Adipocyte (in vitro differentiated cells): ENCODE data around the gene HLCS.

Experiments used
- DNase-seq: peaks from one replicate; pipeline ENCODE4 v3.0.0-alpha.2; 2015; ENCODE audit warnings: low read depth
- H3K27me3 ChIP-seq: replicated peaks from 2 replicates; pipeline ENCODE4 v1.7.0; 2013; ENCODE audit warnings: mild to moderate bottlenecking, low read length, moderate library complexity; ENCODE audit not compliant: control insufficient read depth, insufficient read depth
- H3K36me3 ChIP-seq: 2 replicates; pipeline ENCODE4 v1.7.0; 2013; ENCODE audit warnings: low read length, mild to moderate bottlenecking, moderate library complexity; ENCODE audit not compliant: control insufficient read depth, insufficient read depth, severe bottlenecking
- H3K4me1 ChIP-seq: 2 replicates; pipeline ENCODE4 v1.7.0; 2013; ENCODE audit warnings: mild to moderate bottlenecking, low read length, moderate library complexity; ENCODE audit not compliant: control insufficient read depth, insufficient read depth
- H3K4me3 ChIP-seq: 2 replicates; pipeline ENCODE4 v1.7.0; 2013; ENCODE audit warnings: mild to moderate bottlenecking, low read length, moderate library complexity
- H3K9ac ChIP-seq: 2 replicates; pipeline ENCODE4 v1.7.0; 2013; ENCODE audit warnings: mild to moderate bottlenecking, low read length, moderate library complexity
- H3K9me3 ChIP-seq: 2 replicates; pipeline ENCODE4 v1.7.0; 2013; ENCODE audit warnings: mild to moderate bottlenecking, low read length, moderate library complexity; ENCODE audit not compliant: control insufficient read depth

Gene HLCS

DNA sequence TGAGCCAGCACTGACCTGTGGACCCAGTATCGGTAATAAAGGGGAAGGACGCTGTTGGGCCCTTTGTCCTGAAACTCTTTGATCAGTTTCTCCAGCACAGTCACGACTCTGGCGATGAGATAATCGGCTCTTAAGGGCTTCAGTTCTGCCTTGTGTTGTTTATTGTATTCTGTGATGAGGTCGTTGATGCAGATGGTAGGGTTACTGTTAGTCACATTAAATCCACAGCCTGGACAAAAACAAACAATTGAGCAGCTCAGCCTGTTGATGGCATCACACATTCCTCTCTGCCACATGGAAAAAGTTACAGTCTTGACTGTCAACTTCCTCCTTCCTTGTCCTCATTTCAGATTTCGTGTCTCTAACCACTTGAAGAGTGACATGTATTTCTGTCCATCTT, 209.9 kb downstream of the HLCS start:
- no peaks in the 10 kb centered on the region for H3K9me3 ChIP-seq
- no peaks in the 10 kb centered on the region for H3K27me3 ChIP-seq
- peaks cover 8% of the 10 kb centered on the region for H3K4me1 ChIP-seq
- H3K4me3 ChIP-seq, result no peak overlapping the region
- DNase-seq, result no peak
- H3K36me3 ChIP-seq, result no peaks in the 10 kb centered on the region
- no peak overlapping the region for H3K9ac ChIP-seq

DNA sequence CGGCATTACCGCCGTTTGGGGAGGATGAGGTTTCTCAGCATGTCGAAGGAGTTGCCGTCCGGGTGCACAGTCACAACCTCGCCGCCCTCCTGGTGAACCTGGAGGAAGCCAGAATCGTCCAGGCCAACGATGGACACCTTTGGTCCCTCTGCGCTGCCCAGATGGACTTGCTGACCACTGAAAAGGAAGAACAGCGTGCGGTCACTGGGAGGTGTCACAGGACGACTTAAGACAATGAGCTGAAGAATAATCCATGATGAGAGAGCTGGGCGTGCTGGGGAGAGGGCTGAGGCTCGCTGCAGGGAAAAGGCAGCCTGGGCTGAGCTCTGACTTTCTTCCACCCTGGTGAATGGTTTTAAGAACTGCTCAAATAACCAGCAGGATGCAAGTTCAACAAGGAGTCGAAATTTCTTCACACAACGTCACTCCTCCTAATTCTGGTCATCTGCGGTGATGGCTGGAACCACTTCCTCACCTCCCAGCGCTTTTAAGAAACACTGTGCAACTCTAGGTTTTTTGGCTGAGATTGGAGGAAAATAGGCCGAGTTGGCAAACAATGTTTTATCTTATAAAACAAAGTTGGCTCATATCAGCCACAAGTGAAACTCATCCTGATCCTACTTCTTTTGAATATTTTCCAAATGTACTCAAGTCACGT, 212.1 kb downstream of the HLCS start:
- no peak for DNase-seq

DNA sequence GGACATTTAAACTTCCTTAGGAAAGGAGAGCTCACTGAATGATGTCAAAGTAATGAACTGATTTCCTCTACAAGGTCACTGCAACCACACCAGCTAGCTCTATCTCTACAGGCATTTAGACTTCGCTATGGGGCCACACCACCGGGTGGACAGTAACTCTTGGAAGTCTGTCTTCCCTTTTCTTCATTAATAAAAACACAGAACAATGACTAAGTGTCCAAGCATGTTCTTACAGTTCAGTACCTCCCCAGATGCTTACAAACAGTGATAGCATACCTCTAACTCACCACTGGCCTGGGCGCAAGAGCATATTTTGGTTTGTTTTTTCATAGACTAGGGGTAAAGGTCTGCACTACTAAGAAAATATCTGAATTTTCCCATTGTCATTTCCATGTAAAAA, 212.9 kb downstream of the HLCS start:
- H3K27me3 ChIP-seq, result no peaks in the 10 kb centered on the region
- no peaks in the 10 kb centered on the region for H3K36me3 ChIP-seq
- H3K4me1 ChIP-seq, result peaks cover 8% of the 10 kb centered on the region
- no peaks in the 10 kb centered on the region for H3K9me3 ChIP-seq
- H3K4me3 ChIP-seq, result no peak overlapping the region
- no peak overlapping the region for H3K9ac ChIP-seq
- peak; percentile 34 for DNase-seq

More for the DNA sequence above, 212.1 kb downstream of the HLCS start:
- H3K9ac ChIP-seq, result no peak overlapping the region
- no peak overlapping the region for H3K4me3 ChIP-seq
- H3K36me3 ChIP-seq, result no peaks in the 10 kb centered on the region
- peaks cover 8% of the 10 kb centered on the region for H3K4me1 ChIP-seq
- H3K9me3 ChIP-seq, result no peaks in the 10 kb centered on the region
- H3K27me3 ChIP-seq, result no peaks in the 10 kb centered on the region

DNA sequence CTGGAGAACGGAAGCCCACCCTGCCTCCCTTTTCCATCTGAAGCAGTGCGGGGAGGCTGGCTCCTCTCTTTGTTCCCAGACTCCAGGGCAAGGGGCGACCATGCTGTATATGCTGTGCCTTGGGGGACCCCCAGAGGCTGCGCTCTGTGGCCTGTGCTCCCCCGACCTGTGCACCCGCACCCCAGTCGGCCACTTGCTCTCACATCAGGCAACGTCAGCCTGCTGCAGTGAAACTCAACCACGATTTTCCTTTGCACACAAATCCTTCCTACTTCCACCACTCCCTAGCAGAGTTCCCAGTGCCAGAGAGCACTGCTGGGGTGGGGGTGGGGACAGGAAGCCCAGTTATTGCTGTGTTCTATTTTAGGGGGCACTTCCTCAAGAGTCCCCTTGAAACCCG, 215.1 kb downstream of the HLCS start:
- no peak overlapping the region for H3K9ac ChIP-seq
- H3K36me3 ChIP-seq, result no peaks in the 10 kb centered on the region
- no peak overlapping the region for H3K4me3 ChIP-seq
- peaks cover 8% of the 10 kb centered on the region for H3K4me1 ChIP-seq
- H3K9me3 ChIP-seq, result no peaks in the 10 kb centered on the region
- no peak for DNase-seq
- H3K27me3 ChIP-seq, result no peaks in the 10 kb centered on the region

DNA sequence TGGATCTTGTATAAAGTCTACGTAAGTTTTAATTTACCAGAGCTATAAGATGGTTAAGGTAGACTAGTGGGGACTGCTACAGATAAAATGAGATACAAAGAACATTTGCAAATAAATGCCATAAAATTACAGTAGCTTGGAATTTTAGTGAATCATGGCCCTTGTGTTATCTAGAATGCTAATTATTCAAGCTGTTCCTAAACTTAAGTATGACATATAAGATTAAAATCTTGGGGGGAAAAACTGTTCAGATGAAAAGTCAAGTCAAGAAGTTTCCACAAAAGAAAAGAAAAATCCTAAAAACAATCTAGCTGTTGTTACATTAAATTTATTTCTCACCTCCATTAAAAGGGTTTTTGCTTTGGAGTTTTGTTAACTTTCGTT, 215.9 kb downstream of the HLCS start:
- H3K27me3 ChIP-seq, result no peaks in the 10 kb centered on the region
- no peak overlapping the region for H3K4me3 ChIP-seq
- H3K4me1 ChIP-seq, result peaks cover 8% of the 10 kb centered on the region
- no peak for DNase-seq
- H3K9me3 ChIP-seq, result no peaks in the 10 kb centered on the region
- no peaks in the 10 kb centered on the region for H3K36me3 ChIP-seq
- no peak overlapping the region for H3K9ac ChIP-seq

DNA sequence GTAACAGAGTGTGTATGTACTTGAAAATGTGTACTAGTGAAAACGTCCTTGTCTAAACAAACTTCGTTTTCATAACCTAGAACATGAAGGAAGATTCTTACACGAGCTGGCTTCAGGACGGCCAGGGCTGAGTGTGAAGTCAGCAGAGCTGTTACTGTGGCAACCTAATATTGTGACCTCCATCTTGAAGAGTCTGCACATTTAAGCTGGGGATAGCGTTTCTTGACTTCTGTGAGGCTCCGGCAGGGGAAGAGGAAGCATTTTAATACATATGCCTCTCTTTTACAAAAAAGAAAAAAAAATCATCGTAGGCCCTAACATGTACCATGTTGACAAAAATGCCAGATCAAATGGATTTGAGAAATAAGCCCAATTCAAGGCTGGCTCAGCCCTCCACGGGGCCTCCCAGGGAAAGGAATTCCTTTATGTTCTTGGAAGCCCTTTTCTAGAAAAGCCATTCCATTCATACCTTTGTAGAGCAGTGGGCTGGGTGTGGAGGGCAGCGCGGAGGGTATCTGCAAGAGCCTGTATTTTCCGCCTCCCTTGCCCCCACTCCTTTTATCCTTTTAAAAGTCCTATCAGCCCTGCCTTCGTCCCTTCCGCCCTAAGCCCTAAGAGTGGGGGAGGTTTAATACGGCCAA, 216.4 kb downstream of the HLCS start:
- no peak for DNase-seq
- Histone ChIP-seq H3K4me3 (no peak overlapping the region), H3K4me1 (peaks cover 8% of the 10 kb centered on the region)

DNA sequence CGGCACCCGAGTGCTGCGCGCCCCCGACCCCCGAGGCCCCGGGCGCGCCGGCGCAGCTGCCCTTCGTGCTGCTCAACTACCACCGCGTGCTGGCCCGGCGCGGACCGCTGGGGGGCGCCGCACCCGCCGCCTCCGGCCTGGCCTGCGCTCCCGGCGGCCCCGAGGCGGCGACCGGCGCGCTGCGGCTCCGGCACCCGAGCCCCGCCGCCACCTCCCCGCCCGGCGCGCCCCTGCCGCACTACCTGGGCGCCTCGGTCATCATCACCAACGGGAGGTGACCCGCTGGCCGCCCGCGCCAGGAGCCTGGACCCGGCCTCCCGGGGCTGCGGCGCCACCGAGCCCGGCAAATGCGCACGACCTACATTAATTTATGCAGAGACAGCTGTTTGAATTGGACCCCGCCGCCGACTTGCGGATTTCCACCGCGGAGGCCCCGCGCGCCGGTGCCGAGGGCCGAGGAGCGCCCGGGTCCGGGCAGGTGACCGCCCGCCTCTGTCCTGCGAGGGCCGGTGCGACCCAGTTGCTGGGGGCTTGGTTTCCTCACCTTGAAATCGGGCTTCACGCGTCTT, 218.6 kb downstream of the HLCS start:
- no peaks in the 10 kb centered on the region for H3K9me3 ChIP-seq
- peak; percentile 63 for DNase-seq
- H3K4me1 ChIP-seq, result no peaks in the 10 kb centered on the region
- no peaks in the 10 kb centered on the region for H3K36me3 ChIP-seq
- H3K27me3 ChIP-seq, result no peaks in the 10 kb centered on the region
- no peak overlapping the region for H3K9ac ChIP-seq
- no peak overlapping the region for H3K4me3 ChIP-seq

More for the DNA sequence above, 216.4 kb downstream of the HLCS start:
- Histone ChIP-seq H3K9me3 (no peaks in the 10 kb centered on the region), H3K27me3 (no peaks in the 10 kb centered on the region), H3K36me3 (no peaks in the 10 kb centered on the region), H3K9ac (no peak overlapping the region)

DNA sequence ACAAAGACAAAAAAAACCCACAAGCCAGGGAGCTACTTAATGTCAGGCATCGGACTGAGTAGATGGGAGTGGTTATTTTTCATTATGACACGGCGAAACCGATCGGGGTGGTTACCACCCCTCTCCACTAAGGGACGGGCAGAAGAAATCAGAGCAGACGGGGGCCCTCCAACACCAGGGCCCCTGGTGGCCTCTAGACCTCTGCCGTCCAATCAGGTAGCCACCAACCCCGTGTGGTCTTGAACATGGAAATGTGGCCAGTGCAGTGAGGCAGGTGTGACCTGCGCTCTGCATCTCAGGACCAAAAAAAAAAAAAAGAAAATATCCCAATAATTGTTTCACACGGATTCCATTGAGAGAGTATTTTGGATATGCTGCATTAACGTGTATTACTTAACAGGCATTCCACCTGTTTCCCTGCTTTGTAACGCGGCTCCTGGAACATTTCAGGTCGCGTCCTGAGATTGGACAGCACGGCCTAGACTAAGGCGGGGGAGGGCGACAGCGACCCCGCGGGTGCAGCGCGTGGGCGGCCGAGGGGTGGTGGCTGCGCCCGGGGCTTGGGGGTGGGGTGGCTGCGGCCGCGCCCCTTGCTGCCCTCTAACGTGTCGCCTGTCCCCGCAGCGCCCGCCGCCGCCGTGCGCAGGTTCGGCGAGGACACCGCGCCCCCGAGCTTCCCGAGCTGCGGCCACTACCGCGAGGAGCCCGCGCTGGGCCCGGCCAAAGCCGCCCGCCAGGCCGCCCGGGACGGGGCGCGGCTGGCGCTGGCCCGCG, 219.2 kb downstream of the HLCS start:
- Histone ChIP-seq H3K4me3 (no peak overlapping the region), H3K36me3 (no peaks in the 10 kb centered on the region), H3K27me3 (no peaks in the 10 kb centered on the region), H3K4me1 (no peaks in the 10 kb centered on the region), H3K9me3 (no peaks in the 10 kb centered on the region), H3K9ac (no peak overlapping the region)
- no peak for DNase-seq

DNA sequence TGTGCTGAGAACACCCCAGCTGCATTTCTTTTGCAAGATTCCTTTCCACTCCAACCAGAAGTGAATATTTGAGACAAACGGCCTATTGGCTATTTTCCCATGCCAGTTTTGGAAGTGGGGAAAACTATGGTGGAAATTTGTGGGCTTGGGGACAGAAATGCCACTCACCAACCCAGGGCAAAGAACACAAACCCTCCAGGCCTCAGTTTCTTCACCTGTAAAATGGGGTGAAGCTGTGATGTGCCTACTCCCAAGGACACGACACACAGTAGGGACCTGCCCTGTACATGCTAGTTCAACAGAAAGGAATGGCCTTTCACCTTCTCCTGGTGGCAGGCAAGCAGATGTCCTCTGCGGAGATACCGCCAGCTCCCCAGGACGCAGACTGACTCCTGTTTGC, 221.0 kb downstream of the HLCS start:
- no peak for DNase-seq
- H3K9ac ChIP-seq, result no peak overlapping the region
- H3K4me1 ChIP-seq, result no peaks in the 10 kb centered on the region
- H3K9me3 ChIP-seq, result no peaks in the 10 kb centered on the region
- no peak overlapping the region for H3K4me3 ChIP-seq
- no peaks in the 10 kb centered on the region for H3K27me3 ChIP-seq
- H3K36me3 ChIP-seq, result no peaks in the 10 kb centered on the region

DNA sequence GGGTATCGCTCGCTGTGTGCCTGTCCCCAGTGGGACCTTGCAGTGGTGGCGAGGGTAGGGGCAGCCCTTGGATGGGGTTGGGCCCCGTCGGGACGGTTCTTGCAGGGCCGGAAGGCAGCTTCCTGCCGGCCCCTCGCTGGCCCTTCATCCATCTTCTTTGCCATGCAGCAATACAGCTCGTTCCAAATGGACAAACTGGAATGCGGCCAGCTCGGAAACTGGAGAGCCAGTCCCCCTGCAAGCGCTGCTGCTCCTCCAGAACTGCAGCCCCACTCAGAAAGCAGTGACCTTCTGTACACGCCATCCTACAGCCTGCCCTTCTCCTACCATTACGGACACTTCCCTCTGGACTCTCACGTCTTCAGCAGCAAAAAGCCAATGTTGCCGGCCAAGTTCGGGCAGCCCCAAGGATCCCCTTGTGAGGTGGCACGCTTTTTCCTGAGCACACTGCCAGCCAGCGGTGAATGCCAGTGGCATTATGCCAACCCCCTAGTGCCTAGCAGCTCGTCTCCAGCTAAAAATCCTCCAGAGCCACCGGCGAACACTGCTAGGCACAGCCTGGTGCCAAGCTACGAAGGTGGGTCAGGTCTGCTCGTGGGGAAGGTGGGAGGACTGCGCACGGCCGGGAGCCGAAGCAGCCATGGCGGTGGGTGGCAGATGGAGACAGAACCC, 221.8 kb downstream of the HLCS start:
- H3K4me3 ChIP-seq, result no peak overlapping the region
- no peak for DNase-seq
- H3K9ac ChIP-seq, result no peak overlapping the region
- H3K9me3 ChIP-seq, result no peaks in the 10 kb centered on the region
- H3K27me3 ChIP-seq, result no peaks in the 10 kb centered on the region
- no peaks in the 10 kb centered on the region for H3K4me1 ChIP-seq
- H3K36me3 ChIP-seq, result no peaks in the 10 kb centered on the region

DNA sequence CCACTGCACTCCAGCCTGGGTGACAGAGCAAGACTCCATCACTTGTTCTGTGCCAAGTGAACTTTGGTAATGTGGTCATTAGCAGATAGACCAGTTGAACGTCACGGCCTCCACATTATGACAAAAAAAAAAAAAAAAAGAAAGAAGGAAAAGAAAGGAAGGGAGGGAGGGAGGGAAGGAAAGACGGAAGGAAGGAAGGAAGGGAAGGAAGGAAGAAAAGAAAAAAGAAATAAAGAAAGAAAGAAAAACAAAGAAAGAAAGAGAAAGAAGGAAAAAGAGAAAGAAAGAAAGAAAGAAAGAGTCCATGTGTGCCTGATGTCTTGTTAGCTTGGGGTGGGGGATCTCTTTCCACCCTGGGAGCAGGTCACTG, 222.3 kb downstream of the HLCS start:
- Histone ChIP-seq H3K9ac (no peak overlapping the region), H3K4me1 (no peaks in the 10 kb centered on the region), H3K4me3 (no peak overlapping the region), H3K9me3 (no peaks in the 10 kb centered on the region), H3K36me3 (no peaks in the 10 kb centered on the region), H3K27me3 (peaks cover 4% of the 10 kb centered on the region)
- no peak for DNase-seq
